K562 treated with DMSO at 1 percent for 4 hours (cell line): ENCODE data around the gene NEK11. TPM values are rescaled to one million over a fixed set of nuclear protein-coding genes. Genes with fewer than 3 reads are reported as not detected.

Source experiments
- total RNA-seq: library from RNA; unstranded; fragments of 300-600 nt; gene quantifications from 2 replicates; pipeline ENCODE4 v1.2.3, GENCODE V29; 2022; ENCODE audit not compliant: insufficient read depth

Gene NEK11, protein sequence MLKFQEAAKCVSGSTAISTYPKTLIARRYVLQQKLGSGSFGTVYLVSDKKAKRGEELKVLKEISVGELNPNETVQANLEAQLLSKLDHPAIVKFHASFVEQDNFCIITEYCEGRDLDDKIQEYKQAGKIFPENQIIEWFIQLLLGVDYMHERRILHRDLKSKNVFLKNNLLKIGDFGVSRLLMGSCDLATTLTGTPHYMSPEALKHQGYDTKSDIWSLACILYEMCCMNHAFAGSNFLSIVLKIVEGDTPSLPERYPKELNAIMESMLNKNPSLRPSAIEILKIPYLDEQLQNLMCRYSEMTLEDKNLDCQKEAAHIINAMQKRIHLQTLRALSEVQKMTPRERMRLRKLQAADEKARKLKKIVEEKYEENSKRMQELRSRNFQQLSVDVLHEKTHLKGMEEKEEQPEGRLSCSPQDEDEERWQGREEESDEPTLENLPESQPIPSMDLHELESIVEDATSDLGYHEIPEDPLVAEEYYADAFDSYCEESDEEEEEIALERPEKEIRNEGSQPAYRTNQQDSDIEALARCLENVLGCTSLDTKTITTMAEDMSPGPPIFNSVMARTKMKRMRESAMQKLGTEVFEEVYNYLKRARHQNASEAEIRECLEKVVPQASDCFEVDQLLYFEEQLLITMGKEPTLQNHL
- total RNA-seq, result 1.1 TPM in 1 of 2 replicates, not detected in the other

DNA sequence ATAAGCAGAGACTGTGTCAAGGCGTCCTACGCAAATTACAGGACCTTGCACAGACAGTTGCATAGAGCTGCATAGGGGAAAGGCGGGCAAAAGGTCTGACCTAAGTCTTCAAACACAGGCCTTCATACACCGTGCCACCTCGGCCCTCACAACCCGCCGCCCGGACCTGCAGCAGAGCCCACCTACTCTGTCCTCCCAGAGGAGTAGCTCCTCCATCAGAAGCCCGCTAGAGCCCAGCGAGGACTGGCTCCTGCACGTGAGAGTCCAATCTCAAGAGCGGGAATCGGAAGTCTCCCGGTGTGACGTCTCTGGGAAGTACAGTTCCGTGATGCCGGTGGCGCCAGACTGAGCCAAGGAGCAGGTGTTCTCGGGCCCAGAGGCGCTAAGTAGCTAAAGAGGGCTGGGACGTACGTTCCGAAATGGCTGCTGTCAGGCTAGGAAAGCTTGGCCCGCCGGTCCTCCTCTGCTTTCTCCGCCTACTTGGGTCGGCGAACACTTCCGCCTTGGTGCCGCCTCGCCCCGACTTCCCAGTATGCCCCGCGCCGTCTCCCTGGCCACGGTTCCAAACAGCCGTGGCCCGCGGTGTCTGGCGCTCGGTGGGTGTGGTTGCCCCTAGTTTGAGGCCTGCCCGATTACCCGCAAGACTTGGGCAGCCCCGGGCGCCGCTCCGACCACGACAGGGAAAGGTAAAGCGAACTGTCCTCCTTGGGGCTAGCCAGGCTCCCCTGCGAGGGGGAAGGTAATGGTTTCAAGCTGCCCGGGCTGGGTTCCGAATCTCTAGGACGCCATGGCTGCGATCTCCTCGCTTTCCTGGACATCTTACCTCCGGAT lies at the start of gene NEK11, which contains the start of gene ASTE1:
Gene NEK11 (plus strand): TSS at position 557 of the 831 bp plus-strand sequence. CDS start 2,832 bp downstream, outside the sequence.
Gene ASTE1 (minus strand): TSS at position 505 of the 831 bp plus-strand sequence. CDS start 1,519 bp downstream, outside the sequence.

DNA sequence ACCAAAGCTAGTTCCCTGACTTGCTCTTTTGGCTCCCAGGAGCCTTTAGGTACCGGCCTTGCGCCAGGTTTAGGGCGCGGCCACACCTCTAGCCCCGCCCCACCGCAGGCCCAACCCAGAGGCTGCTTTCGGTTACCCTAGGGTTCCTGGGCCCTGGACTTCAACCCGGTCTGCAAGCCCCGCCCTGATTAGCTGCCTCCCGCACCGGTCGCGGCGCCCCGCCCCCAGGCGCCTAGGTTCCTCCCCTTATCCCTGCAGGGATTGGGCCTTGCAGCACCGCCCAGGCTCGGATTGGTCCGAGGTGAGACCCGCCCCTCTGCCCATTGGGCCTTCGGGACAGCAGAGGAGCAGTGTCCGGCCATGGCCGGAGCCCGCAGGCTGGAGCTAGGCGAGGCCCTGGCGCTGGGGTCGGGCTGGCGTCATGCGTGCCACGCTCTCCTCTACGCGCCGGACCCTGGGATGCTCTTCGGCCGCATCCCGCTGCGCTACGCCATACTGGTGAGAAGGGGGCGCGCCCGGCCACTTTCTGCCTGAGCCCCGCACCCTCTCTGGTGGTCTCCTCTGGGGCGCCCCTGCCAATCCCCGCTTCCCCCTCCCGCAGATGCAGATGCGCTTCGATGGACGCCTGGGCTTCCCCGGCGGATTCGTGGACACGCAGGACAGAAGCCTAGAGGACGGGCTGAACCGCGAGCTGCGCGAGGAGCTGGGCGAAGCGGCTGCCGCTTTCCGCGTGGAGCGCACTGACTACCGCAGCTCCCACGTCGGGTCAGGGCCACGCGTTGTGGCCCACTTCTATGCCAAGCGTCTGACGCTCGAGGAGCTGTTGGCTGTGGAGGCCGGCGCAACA lies 355.0 kb downstream of the NEK11 start, which contains the start of gene NUDT16:
Gene NUDT16 (plus strand): TSS at position 330 of the 847 bp plus-strand sequence. CDS start 31 bp downstream, at position 361.

Other genes with a start within 250 kb of the NEK11 start
- gene ATP2C1, start 132.8 kb upstream of the NEK11 start, total RNA-seq, result 17.6 and 17.9 TPM in 2 replicates
- gene ASTE1, start 52 bp upstream of the NEK11 start, total RNA-seq, result 2.7 and 3.5 TPM in 2 replicates